SU-DHL-6 (cell line): ENCODE measurements around the gene RAD51B.
"Not testable (repeated sequence)": the region's sequence is repeated elsewhere in the genome, so short reads cannot be mapped to it uniquely, and the experiment has no call there.

Experiments
- H2AFZ ChIP-seq: fragments of 200-600 bp; sonication (generic); 2 replicates; pipeline ENCODE4 v1.6.1; 2014; ENCODE audit warnings: low read depth, mild to moderate bottlenecking, moderate library complexity, mixed read lengths, antibody characterized with exemption, low read length; ENCODE audit not compliant: severe bottlenecking
- H3F3A ChIP-seq: fragments of 200-600 bp; shearing (Covaris generic); 2 replicates; pipeline ENCODE4 v1.6.0; 2016; ENCODE audit warnings: antibody characterized with exemption, mild to moderate bottlenecking; ENCODE audit not compliant: insufficient read depth
- H3K27ac ChIP-seq: fragments of 200-600 bp; sonication (generic); 2 replicates; pipeline ENCODE4 v1.5.1; 2016; ENCODE audit warnings: low read depth, mild to moderate bottlenecking, low read length, moderate library complexity, mixed read lengths
- H3K27me3 ChIP-seq: fragments of 200-600 bp; sonication (generic), shearing (Covaris generic); 2 replicates; pipeline ENCODE4 v1.6.0; 2014; ENCODE audit warnings: mild to moderate bottlenecking, low read length
- H3K36me3 ChIP-seq: fragments of 200-600 bp; sonication (generic); 2 replicates; pipeline ENCODE4 v1.6.1; 2014; ENCODE audit warnings: mild to moderate bottlenecking, low read length, mixed read lengths
- H3K4me2 ChIP-seq: fragments of 300-600, 200-600 bp; shearing (Covaris generic), sonication (generic); 2 replicates; pipeline ENCODE4 v1.6.0; 2014; ENCODE audit warnings: low read length, low read depth, mild to moderate bottlenecking; ENCODE audit not compliant: poor library complexity, severe bottlenecking
- H3K4me3 ChIP-seq: fragments of 200-600 bp; sonication (generic); 2 replicates; pipeline ENCODE4 v1.5.1; 2014; ENCODE audit warnings: antibody characterized with exemption, low read length, mild to moderate bottlenecking, mixed read lengths; ENCODE audit not compliant: insufficient read depth, poor library complexity, severe bottlenecking
- H3K79me2 ChIP-seq: fragments of 200-600 bp; sonication (generic); 2 replicates; pipeline ENCODE4 v1.6.1; 2014; ENCODE audit warnings: mild to moderate bottlenecking, low read length, moderate library complexity; ENCODE audit not compliant: insufficient read depth
- H3K9ac ChIP-seq: fragments of 200-600 bp; sonication (generic); 2 replicates; pipeline ENCODE4 v1.7.0; 2014; ENCODE audit warnings: mild to moderate bottlenecking, low read length
- H3K9me2 ChIP-seq: fragments of 200-600 bp; sonication (generic); replicated peaks from 2 replicates; pipeline ENCODE4 v1.6.1; 2014; ENCODE audit warnings: low read length; ENCODE audit not compliant: insufficient read depth
- H3K9me3 ChIP-seq: fragments of 200-600 bp; sonication (generic); 2 replicates; pipeline ENCODE4 v1.6.1; 2014; ENCODE audit warnings: low read length, mixed read lengths; ENCODE audit not compliant: insufficient read depth
- H4K20me1 ChIP-seq: fragments of 200-600 bp; sonication (generic); 2 replicates; pipeline ENCODE4 v1.6.1; 2014; ENCODE audit warnings: low read depth, mild to moderate bottlenecking, antibody characterized with exemption, low read length, moderate library complexity, mixed read lengths
- EZH2phosphoT487 ChIP-seq: fragments of 200-600 bp; sonication (generic), shearing (Covaris generic); conservative IDR thresholded peaks from 2 replicates; pipeline ENCODE4 v1.6.1; 2018; ENCODE audit warnings: mild to moderate bottlenecking, antibody characterized with exemption, low read length, moderate library complexity, mixed read lengths
- TF ChIP-seq, protein P1 (sequence below): fragments of 200-600 bp; sonication (generic); IDR thresholded peaks from one replicate; pipeline ENCODE4 v1.5.1; 2017; ENCODE audit warnings: antibody characterized with exemption, mild to moderate bottlenecking, low read length, moderate library complexity; ENCODE audit not compliant: insufficient read depth, poor library complexity, severe bottlenecking

RAD51B gene

DNA sequence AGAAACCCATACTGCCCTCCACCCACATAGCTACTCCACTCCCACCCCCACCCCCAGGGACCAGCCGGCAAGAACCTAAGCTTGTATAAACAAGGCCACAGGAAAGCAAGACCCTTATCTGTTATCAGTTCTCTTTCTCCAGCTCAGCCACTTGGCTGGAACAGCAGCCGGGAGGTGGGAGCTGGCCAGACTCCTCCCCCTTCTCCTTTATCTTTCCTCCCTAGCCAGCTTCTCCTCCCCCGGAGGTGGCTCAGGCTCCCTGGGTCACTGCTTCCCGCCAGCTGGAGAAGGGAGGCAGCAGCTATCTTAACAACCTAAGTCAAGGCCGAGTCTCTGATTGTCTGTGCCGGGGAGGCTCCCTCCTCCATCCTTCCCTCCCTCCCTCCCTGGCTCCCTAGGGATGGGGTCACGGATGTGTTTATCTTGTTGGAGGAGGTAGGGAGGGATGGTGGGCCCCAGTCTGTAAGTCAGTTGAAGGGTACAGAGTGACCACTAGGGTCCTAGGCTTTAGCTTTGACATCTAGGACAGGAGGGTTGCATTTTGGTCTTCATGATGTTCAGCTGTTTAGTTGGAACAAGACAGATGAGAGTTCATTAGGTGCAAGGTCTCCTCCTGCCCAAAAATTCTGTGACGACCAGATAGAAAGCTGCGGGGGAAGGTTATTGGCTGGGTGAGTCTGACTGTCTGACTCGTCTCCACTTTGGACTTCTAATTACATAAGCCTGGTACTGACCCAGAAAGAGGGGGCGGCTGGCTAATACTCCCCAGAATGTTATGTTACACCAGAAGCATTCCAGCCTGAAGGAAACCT lies 943.6 kb downstream of the RAD51B start:
- Histone ChIP-seq H3K36me3 (no peaks in the 10 kb centered on the region), H3K27me3 (no peaks in the 10 kb centered on the region), H4K20me1 (no peaks in the 10 kb centered on the region), H3K27ac (no peak overlapping the region), H3F3A (no peaks in the 10 kb centered on the region), H3K9me3 (no peaks in the 10 kb centered on the region), H3K4me3 (no peak overlapping the region), H2AFZ (no peak overlapping the region), H3K4me2 (no peak overlapping the region), H3K9me2 (no peaks in the 10 kb centered on the region), H3K9ac (no peak overlapping the region), H3K79me2 (no peaks in the 10 kb centered on the region)
- TF ChIP-seq, protein P1, sequence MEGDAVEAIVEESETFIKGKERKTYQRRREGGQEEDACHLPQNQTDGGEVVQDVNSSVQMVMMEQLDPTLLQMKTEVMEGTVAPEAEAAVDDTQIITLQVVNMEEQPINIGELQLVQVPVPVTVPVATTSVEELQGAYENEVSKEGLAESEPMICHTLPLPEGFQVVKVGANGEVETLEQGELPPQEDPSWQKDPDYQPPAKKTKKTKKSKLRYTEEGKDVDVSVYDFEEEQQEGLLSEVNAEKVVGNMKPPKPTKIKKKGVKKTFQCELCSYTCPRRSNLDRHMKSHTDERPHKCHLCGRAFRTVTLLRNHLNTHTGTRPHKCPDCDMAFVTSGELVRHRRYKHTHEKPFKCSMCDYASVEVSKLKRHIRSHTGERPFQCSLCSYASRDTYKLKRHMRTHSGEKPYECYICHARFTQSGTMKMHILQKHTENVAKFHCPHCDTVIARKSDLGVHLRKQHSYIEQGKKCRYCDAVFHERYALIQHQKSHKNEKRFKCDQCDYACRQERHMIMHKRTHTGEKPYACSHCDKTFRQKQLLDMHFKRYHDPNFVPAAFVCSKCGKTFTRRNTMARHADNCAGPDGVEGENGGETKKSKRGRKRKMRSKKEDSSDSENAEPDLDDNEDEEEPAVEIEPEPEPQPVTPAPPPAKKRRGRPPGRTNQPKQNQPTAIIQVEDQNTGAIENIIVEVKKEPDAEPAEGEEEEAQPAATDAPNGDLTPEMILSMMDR, result no peak
- no peak for TF ChIP-seq EZH2phosphoT487

DNA sequence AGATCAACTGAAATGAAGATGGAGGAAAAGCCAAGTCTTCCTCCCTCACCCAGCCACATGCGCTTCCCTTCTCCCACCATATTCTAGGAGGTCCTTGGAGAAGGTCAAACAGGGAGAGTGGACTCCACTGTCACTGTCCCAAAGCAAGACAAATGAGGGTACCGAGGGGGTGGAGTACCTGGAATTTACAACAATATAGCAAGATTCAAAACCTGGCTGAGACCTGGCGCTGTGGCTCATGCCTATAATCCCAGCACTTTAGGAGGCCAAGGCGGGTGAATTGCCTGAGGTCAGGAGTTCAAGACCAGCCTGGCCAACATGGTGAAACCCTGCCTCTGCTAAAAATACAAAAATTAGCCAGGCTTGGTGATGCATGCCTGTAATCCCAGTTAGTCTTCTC lies 944.3 kb downstream of the RAD51B start:
- H4K20me1 ChIP-seq, H3K9me3 ChIP-seq, H3K79me2 ChIP-seq, H3K27me3 ChIP-seq, H3K36me3 ChIP-seq, H2AFZ ChIP-seq, H3K27ac ChIP-seq, H3K9me2 ChIP-seq, H3K4me3 ChIP-seq, H3K9ac ChIP-seq, H3F3A ChIP-seq, H3K4me2 ChIP-seq: not testable (repeated sequence)

DNA sequence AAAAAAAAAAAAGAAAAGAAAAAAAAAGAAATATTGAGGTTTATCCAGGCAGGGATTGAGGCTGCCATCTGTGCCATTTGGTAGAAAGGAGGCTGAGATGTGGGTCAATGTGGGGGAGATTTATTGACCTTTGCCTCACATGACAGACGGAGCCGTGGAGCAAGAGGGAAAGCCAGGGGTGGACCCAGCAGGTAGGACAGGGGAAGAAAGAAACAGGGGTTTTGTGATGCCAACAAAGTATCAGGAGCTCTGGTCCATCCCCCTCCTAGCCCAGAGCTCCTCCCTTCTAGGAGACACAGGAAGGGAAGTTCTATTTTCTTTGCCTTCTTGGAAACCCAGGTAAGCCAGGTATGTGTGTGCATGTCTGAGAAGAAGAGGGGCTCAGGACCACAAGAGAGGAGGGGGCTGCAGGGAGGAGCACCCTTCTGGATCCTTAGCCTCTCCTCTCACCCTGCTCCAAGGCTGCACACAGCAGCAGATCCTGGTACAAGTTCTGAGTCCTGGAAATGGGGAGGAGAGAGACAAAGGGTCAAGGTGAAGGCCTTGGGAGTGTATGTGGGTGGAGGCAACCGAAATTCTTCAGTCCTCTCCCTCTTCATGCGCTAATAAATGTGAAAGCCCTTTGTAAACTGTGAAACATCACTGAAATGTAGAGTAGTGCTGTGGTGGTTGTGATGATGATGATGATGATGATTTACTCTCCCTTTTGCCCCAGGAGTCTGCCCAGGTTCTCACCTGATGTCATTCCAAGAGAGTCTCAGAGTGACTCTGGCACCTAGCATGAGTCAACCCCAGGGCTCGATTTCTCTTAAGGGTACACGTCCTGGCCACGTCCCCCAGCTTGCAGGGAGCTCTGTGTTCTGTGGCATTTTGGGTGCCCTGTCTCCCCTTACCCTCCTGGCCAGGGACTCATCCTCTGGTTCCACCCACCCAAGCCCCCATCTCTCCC lies 947.0 kb downstream of the RAD51B start:
- H3K9me3 ChIP-seq, result no peaks in the 10 kb centered on the region
- H3K4me3 ChIP-seq, result no peak overlapping the region
- no peaks in the 10 kb centered on the region for H4K20me1 ChIP-seq
- H3K36me3 ChIP-seq, result no peaks in the 10 kb centered on the region
- H2AFZ ChIP-seq, result no peak overlapping the region
- H3K27ac ChIP-seq, result no peak overlapping the region
- H3F3A ChIP-seq, result no peaks in the 10 kb centered on the region
- H3K9ac ChIP-seq, result no peak overlapping the region
- H3K27me3 ChIP-seq, result no peaks in the 10 kb centered on the region
- TF ChIP-seq, protein P1, result no peak
- no peak for TF ChIP-seq EZH2phosphoT487
- H3K79me2 ChIP-seq, result no peaks in the 10 kb centered on the region
- H3K9me2 ChIP-seq, result no peaks in the 10 kb centered on the region
- no peak overlapping the region for H3K4me2 ChIP-seq
